Limb (tissue), 2 donors: ENCODE results near the gene MCAM.
A peak's percentile ranks its signal among the peaks of the same experiment; 100 is the strongest.

Experiments used
- DNase-seq, 2 donors: peaks; one replicate each; pipeline ENCODE4 v3.0.0-alpha.2; 2016; ENCODE audit errors: extremely low spot score in 2 of 2

The MCAM gene

GRCh38 chr11:119316729-119317591 lies at the start of gene MCAM:
TSS of gene MCAM (minus strand) at chr11:119317130. CDS start at chr11:119317101, 29 bp downstream.
- DNase-seq, result peak; percentile 60 to 81

- peak in 1 of 2 donors; percentile 23 for DNase-seq
Observed at GRCh38 chr11:119365071-119365591, 48.2 kb upstream of the MCAM start.

GRCh38 chr11:119363851-119364590 lies 47.1 kb upstream of the MCAM start:
- DNase-seq, result peak in 1 of 2 donors; percentile 81

GRCh38 chr11:119363081-119363850 lies 46.3 kb upstream of the MCAM start:
- DNase-seq, result peak in 1 of 2 donors; percentile 33

- no peak for DNase-seq
Observed at GRCh38 chr11:119362741-119363080, 45.8 kb upstream of the MCAM start.

GRCh38 chr11:119361941-119362725 lies 45.2 kb upstream of the MCAM start:
- DNase-seq, result peak in 1 of 2 donors; percentile 26

- peak in 1 of 2 donors; percentile 67 for DNase-seq
Observed at GRCh38 chr11:119361056-119361787, 44.3 kb upstream of the MCAM start.

- no peak for DNase-seq
Observed at GRCh38 chr11:119359365-119360214, 42.7 kb upstream of the MCAM start.

- no peak for DNase-seq
Observed at GRCh38 chr11:119357074-119357473, 40.1 kb upstream of the MCAM start.

- peak; percentile 81 to 92 for DNase-seq
Observed at GRCh38 chr11:119356349-119357031, 39.6 kb upstream of the MCAM start.

- DNase-seq, result no peak
Observed at GRCh38 chr11:119355091-119355843, 38.3 kb upstream of the MCAM start.

- peak in 1 of 2 donors; percentile 60 for DNase-seq
Observed at GRCh38 chr11:119352857-119353260, 35.9 kb upstream of the MCAM start.

- no peak for DNase-seq
Observed at GRCh38 chr11:119351232-119351631, 34.3 kb upstream of the MCAM start.

- DNase-seq, result no peak
Observed at GRCh38 chr11:119350302-119350701, 33.4 kb upstream of the MCAM start.

GRCh38 chr11:119347940-119348605 lies 31.1 kb upstream of the MCAM start:
- peak in 1 of 2 donors; percentile 34 for DNase-seq

- DNase-seq, result no peak
Observed at GRCh38 chr11:119347242-119347641, 30.3 kb upstream of the MCAM start.

GRCh38 chr11:119346605-119347004 lies 29.7 kb upstream of the MCAM start, which contains the start of gene MFRP:
TSS of gene MFRP (minus strand) at chr11:119346705. CDS start at chr11:119346513, 192 bp downstream.
- no peak for DNase-seq
